ENCODE results near the gene LOX. TPM values are rescaled to one million over a fixed set of nuclear protein-coding genes. Genes with fewer than 3 reads are reported as not detected.
A peak's percentile ranks its signal among the peaks of the same experiment; 100 is the strongest.

The LOX gene
- total RNA-seq, 1 donor from 2014 or later, result 6.5 TPM

- DNase-seq (ENCODE audit: low spot score), result no peak
Observed at GRCh38 chr5:122054266-122054665, 23.8 kb downstream of the LOX start.

GRCh38 chr5:122053181-122054109 lies 24.6 kb downstream of the LOX start:
- peak; percentile 41 for DNase-seq (ENCODE audit: low spot score)

- no peak for DNase-seq (ENCODE audit: low spot score)
Observed at GRCh38 chr5:122051569-122051968, 26.5 kb downstream of the LOX start.

GRCh38 chr5:122050959-122051358 lies 27.1 kb downstream of the LOX start:
- no peak for DNase-seq (ENCODE audit: low spot score)

- DNase-seq (ENCODE audit: low spot score), result no peak
Observed at GRCh38 chr5:122040636-122041302, 37.3 kb downstream of the LOX start.

- no peak for DNase-seq (ENCODE audit: low spot score)
Observed at GRCh38 chr5:122036326-122036725, 41.7 kb downstream of the LOX start.

- DNase-seq (ENCODE audit: low spot score), result no peak
Observed at GRCh38 chr5:122035913-122036312, 42.1 kb downstream of the LOX start.

- no peak for DNase-seq (ENCODE audit: low spot score)
Observed at GRCh38 chr5:122031836-122032235, 46.2 kb downstream of the LOX start.

GRCh38 chr5:122030251-122030650 lies 47.8 kb downstream of the LOX start:
- no peak for DNase-seq (ENCODE audit: low spot score)

- DNase-seq (ENCODE audit: low spot score), result no peak
Observed at GRCh38 chr5:122029818-122030217, 48.2 kb downstream of the LOX start.

GRCh38 chr5:122022966-122023365 lies 55.1 kb downstream of the LOX start:
- no peak for DNase-seq (ENCODE audit: low spot score)

GRCh38 chr5:122019919-122020590 lies 58.0 kb downstream of the LOX start:
- no peak for DNase-seq (ENCODE audit: low spot score)

- DNase-seq (ENCODE audit: low spot score), result no peak
Observed at GRCh38 chr5:122015471-122015870, 62.6 kb downstream of the LOX start.

- DNase-seq (ENCODE audit: low spot score), result no peak
Observed at GRCh38 chr5:122014236-122014935, 63.7 kb downstream of the LOX start.

Other genes with a start within 250 kb of the LOX start
- gene FTMT, start 226.4 kb downstream of the LOX start, total RNA-seq, result not detected
- 22.5 TPM for gene SRFBP1, start 116.3 kb downstream of the LOX start, total RNA-seq
- gene ZNF474, start 51.3 kb upstream of the LOX start, total RNA-seq, result 0.26 TPM
- 3.3 TPM for gene SNCAIP, start 234.0 kb upstream of the LOX start, total RNA-seq

All from ureter (tissue), 1 donor.